B cell (primary cell): ENCODE results near the gene CENPP. TPM values are rescaled to one million over a fixed set of nuclear protein-coding genes. Genes with fewer than 3 reads are reported as not detected.

Experiments used
- ATAC-seq: fragments of 200-7000 bp; cut with Tn5 transposase; one replicate; pipeline ENCODE4 v1.10.0; 2021; ENCODE audit warnings: low read depth, mild to moderate bottlenecking, moderate number of reproducible peaks, moderate library complexity
- CTCF ChIA-PET: fragments of 350-600 bp; sonication (Branson Sonifier 250); formaldehyde crosslinking; loops from one replicate; lab custom pipeline; 2021; ENCODE audit warnings: antibody characterized with exemption, inconsistent platforms; lab: Charles Lee
- POLR2A ChIA-PET: fragments of 350-600 bp; sonication (Branson Sonifier 250); formaldehyde crosslinking; loops from one replicate; lab custom pipeline; 2021; ENCODE audit warnings: antibody characterized with exemption; lab: Charles Lee
- DNase-seq: peaks from one replicate; pipeline ENCODE4 v3.0.0; 2013
- H2AFZ ChIP-seq: 2 replicates; pipeline ENCODE4 v1.6.1; 2012; ENCODE audit warnings: mild to moderate bottlenecking, low read depth, low read length; ENCODE audit not compliant: insufficient read depth, poor library complexity, severe bottlenecking
- H3K27ac ChIP-seq, 2 donors: 1 replicate in 1 of 2; 2 replicates in 1 of 2; pipeline ENCODE4 v1.5.1; 2012 to 2013; ENCODE audit warnings: low read length in 2 of 2, mild to moderate bottlenecking in 2 of 2, moderate library complexity in 1 of 2
- H3K27me3 ChIP-seq, 4 experiments: fragments of 200-600 bp in 1 of 4; sonication (generic) in 1 of 4; replicated peaks in 1 of 4; 1 replicate in 2 of 4; 2 replicates in 2 of 4; pipeline versions ENCODE4 v1.6.1 to v1.7.0; 2013 to 2016; ENCODE audit warnings: low read length in 3 of 4, mild to moderate bottlenecking in 2 of 4, mixed read lengths in 1 of 4, moderate library complexity in 1 of 4; ENCODE audit not compliant: insufficient read depth in 4 of 4, control insufficient read depth in 3 of 4; ENCODE audit errors: control extremely low read depth in 1 of 4
- H3K36me3 ChIP-seq, 2 experiments: replicated peaks in 1 of 2; 1 replicate in 1 of 2; 2 replicates in 1 of 2; pipeline versions ENCODE4 v1.6.1 to v1.7.1; 2013; ENCODE audit warnings: low read length in 1 of 2; ENCODE audit not compliant: insufficient read depth in 2 of 2, control insufficient read depth in 1 of 2; ENCODE audit errors: control extremely low read depth in 1 of 2, extremely low read depth in 1 of 2
- H3K4me1 ChIP-seq, 2 donors: fragments of 200-600 bp in 1 of 2; sonication (generic) in 1 of 2; 1 replicate in 1 of 2; 2 replicates in 1 of 2; pipeline versions ENCODE4 v1.5.1 to v1.6.1; 2013 to 2017; ENCODE audit warnings: low read length in 2 of 2; ENCODE audit not compliant: control insufficient read depth in 2 of 2, insufficient read depth in 2 of 2
- H3K4me2 ChIP-seq: replicated peaks from 2 replicates; pipeline ENCODE3; 2012; ENCODE audit warnings: mild to moderate bottlenecking, low read depth, low read length; ENCODE audit not compliant: poor library complexity, severe bottlenecking
- H3K4me3 ChIP-seq, 5 experiments: fragments of 200-600 bp in 1 of 5; sonication (generic) in 1 of 5; 1 replicate in 3 of 5; 2 replicates in 2 of 5; pipeline versions ENCODE4 v1.5.1 to v1.7.0; 2011 to 2016; ENCODE audit warnings: low read length in 4 of 5, mild to moderate bottlenecking in 4 of 5, low read depth in 2 of 5, control low read depth in 1 of 5, moderate library complexity in 1 of 5; ENCODE audit not compliant: insufficient read depth in 1 of 5; ENCODE audit errors: control extremely low read depth in 1 of 5, extremely low read depth in 1 of 5
- H3K79me2 ChIP-seq: fragments of 200-600 bp; sonication (generic); one replicate; pipeline ENCODE4 v1.6.0; 2016; ENCODE audit warnings: low read length; ENCODE audit not compliant: control insufficient read depth, insufficient read depth
- H3K9ac ChIP-seq: fragments of 200-600 bp; sonication (generic); 2 replicates; pipeline ENCODE4 v1.6.1; 2017; ENCODE audit warnings: mild to moderate bottlenecking, low read length, moderate library complexity
- H3K9me3 ChIP-seq, 3 donors: one replicate each; pipeline versions ENCODE4 v1.6.1 to v1.7.1; 2013; ENCODE audit warnings: low read length in 2 of 3; ENCODE audit not compliant: control insufficient read depth in 2 of 3, insufficient read depth in 1 of 3; ENCODE audit errors: control extremely low read depth in 1 of 3
- H4K20me1 ChIP-seq: 2 replicates; pipeline ENCODE4 v1.6.0; 2012; ENCODE audit warnings: mild to moderate bottlenecking, low read length; ENCODE audit not compliant: insufficient read depth, control insufficient read depth, poor library complexity, severe bottlenecking
- H3K27ac Mint-ChIP-seq: one replicate; pipeline ENCODE4 v1.8.0; 2021; ENCODE audit warnings: mixed read lengths
- H3K27me3 Mint-ChIP-seq: one replicate; pipeline ENCODE4 v1.8.0; 2021; ENCODE audit warnings: mixed read lengths
- H3K4me1 Mint-ChIP-seq: one replicate; pipeline ENCODE4 v1.8.0; 2021; ENCODE audit warnings: mixed read lengths
- H3K4me3 Mint-ChIP-seq: one replicate; pipeline ENCODE4 v1.8.0; 2021; ENCODE audit warnings: mixed read lengths
- H3K9me3 Mint-ChIP-seq: one replicate; pipeline ENCODE4 v1.8.0; 2022; ENCODE audit warnings: mixed read lengths; ENCODE audit not compliant: insufficient read depth
- EZH2 ChIP-seq: IDR thresholded peaks from 2 replicates; pipeline ENCODE4 v1.6.1; 2012; ENCODE audit warnings: borderline replicate concordance, low read depth, mild to moderate bottlenecking, moderate library complexity, low read length; ENCODE audit not compliant: insufficient read depth, poor library complexity, severe bottlenecking
- WGBS: methylation state at CpG from one replicate; pipeline ENCODE4 v1.1.5; 2013; ENCODE audit warnings: missing lambda C conversion rate; ENCODE audit not compliant: insufficient coverage; 5-methylcytosine and 5-hydroxymethylcytosine counted together
- intact Hi-C: fragments of 100-400 bp; cut with micrococcal nuclease; formaldehyde crosslinking; loops from one replicate; pipeline ENCODE4 v1.10.0; 2022
- polyA plus RNA-seq: library from polyadenylated mRNA; depleted of rRNA; stranded (reverse); fragments of >200 nt; gene quantifications from 2 replicates; pipeline ENCODE4 v1.2.3, GENCODE V29; 2012
- total RNA-seq, 2 donors: library from RNA; stranded (reverse); fragments of 120-200 nt in 1 of 2; gene quantifications; 1 replicate in 1 of 2; 2 replicates in 1 of 2; pipeline versions ENCODE4 v1.2.3 to v1.2.4, GENCODE V29; 2013 to 2022
- TF ChIP-seq, protein P1 (sequence below): fragments of 200-600 bp; IDR thresholded peaks from one replicate; pipeline ENCODE4 v1.8.0; 2022; ENCODE audit warnings: antibody characterized with exemption, mild to moderate bottlenecking

The CENPP gene
- total and polyA plus RNA-seq, 2 donors (not counting 1 experiment from before 2014, with no cell fraction given): 1.4 to 6.2 TPM

DNA sequence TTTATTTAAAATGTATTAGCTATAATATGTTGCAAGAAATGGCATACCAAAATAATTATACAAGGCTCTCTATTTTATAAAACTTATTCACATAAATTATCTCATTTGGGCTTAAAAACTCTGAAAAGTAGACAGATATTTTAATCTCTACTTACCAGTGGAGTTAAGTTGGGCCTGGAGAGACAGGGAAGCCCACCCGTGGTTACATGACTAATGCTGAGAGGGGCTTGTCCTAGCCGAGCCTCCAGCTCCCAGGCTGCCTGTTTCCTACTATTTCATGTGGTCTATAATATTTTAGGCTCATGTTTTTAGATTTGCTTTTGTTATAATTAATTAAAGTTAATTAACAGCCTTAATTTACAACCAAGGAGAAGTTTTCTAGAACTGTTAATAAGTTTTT, 177.4 kb downstream of the CENPP start:
- H3K36me3 ChIP-seq: no peaks in the 10 kb centered on the region
- no peaks in the 10 kb centered on the region for H3K9me3 Mint-ChIP-seq
- H3K27me3 Mint-ChIP-seq: no peaks in the 10 kb centered on the region
- no peak overlapping the region for H3K4me3 Mint-ChIP-seq
- no peaks in the 10 kb centered on the region for H3K4me1 ChIP-seq
- intact Hi-C loops: no loop called here
- H3K4me2 ChIP-seq: no peak overlapping the region
- POLR2A ChIA-PET: no interaction called here
- WGBS: no CpG with 5 or more reads among the region's 2 CpGs
- no peaks in the 10 kb centered on the region for H3K4me1 Mint-ChIP-seq
- no peaks in the 10 kb centered on the region for H4K20me1 ChIP-seq
- ATAC-seq (no peak), DNase-seq (no peak)
- no peak overlapping the region for H2AFZ ChIP-seq
- no peak overlapping the region for H3K27ac Mint-ChIP-seq
- no peak overlapping the region for H3K27ac ChIP-seq
- CTCF ChIA-PET: no interaction called here
- no peaks in the 10 kb centered on the region for H3K79me2 ChIP-seq
- no peak overlapping the region for H3K4me3 ChIP-seq
- TF ChIP-seq, protein P1, sequence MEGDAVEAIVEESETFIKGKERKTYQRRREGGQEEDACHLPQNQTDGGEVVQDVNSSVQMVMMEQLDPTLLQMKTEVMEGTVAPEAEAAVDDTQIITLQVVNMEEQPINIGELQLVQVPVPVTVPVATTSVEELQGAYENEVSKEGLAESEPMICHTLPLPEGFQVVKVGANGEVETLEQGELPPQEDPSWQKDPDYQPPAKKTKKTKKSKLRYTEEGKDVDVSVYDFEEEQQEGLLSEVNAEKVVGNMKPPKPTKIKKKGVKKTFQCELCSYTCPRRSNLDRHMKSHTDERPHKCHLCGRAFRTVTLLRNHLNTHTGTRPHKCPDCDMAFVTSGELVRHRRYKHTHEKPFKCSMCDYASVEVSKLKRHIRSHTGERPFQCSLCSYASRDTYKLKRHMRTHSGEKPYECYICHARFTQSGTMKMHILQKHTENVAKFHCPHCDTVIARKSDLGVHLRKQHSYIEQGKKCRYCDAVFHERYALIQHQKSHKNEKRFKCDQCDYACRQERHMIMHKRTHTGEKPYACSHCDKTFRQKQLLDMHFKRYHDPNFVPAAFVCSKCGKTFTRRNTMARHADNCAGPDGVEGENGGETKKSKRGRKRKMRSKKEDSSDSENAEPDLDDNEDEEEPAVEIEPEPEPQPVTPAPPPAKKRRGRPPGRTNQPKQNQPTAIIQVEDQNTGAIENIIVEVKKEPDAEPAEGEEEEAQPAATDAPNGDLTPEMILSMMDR: no peak
- TF ChIP-seq EZH2: no peak
- H3K9ac ChIP-seq: no peak overlapping the region
- no peaks in the 10 kb centered on the region for H3K9me3 ChIP-seq
- H3K27me3 ChIP-seq: no peaks in the 10 kb centered on the region

GRCh38 chr9:92504881-92505280, 179.1 kb downstream of the CENPP start:
- no peak for DNase-seq
- intact Hi-C loops: no loop called here
- H3K79me2 ChIP-seq: no peaks in the 10 kb centered on the region
- H3K9ac ChIP-seq: no peak overlapping the region
- Mint-ChIP-seq H3K27ac (no peak overlapping the region), H3K27me3 (no peaks in the 10 kb centered on the region), H3K9me3 (no peaks in the 10 kb centered on the region), H3K4me3 (no peak overlapping the region), H3K4me1 (no peaks in the 10 kb centered on the region)
- no peak overlapping the region for H2AFZ ChIP-seq
- H3K9me3 ChIP-seq: no peaks in the 10 kb centered on the region
- no peaks in the 10 kb centered on the region for H4K20me1 ChIP-seq
- no CpG with 5 or more reads among the region's 2 CpGs for WGBS
- H3K27me3 ChIP-seq: no peaks in the 10 kb centered on the region
- no peak overlapping the region for H3K4me2 ChIP-seq
- ChIA-PET CTCF (no interaction called here), POLR2A (no interaction called here)
- no peak overlapping the region for H3K27ac ChIP-seq
- TF ChIP-seq, protein P1: no peak
- no peak for TF ChIP-seq EZH2
- ATAC-seq: no peak
- H3K36me3 ChIP-seq: no peaks in the 10 kb centered on the region
- H3K4me3 ChIP-seq: no peak overlapping the region
- no peaks in the 10 kb centered on the region for H3K4me1 ChIP-seq
